Dermis blood vessel endothelial cell (primary cell): ENCODE measurements around the gene TMEM266. TPM values are rescaled to one million over a fixed set of nuclear protein-coding genes. Genes with fewer than 3 reads are reported as not detected.

Experiments
- DNase-seq: peaks from one replicate; pipeline ENCODE4 v3.0.0; 2010
- total RNA-seq: library from RNA; depleted of rRNA; stranded (reverse); fragments of >200 nt; gene quantifications from 2 replicates; pipeline ENCODE4 v1.2.3, GENCODE V29; 2014

Gene TMEM266
- total RNA-seq, 1 donor from 2014 or later = not detected

DNA sequence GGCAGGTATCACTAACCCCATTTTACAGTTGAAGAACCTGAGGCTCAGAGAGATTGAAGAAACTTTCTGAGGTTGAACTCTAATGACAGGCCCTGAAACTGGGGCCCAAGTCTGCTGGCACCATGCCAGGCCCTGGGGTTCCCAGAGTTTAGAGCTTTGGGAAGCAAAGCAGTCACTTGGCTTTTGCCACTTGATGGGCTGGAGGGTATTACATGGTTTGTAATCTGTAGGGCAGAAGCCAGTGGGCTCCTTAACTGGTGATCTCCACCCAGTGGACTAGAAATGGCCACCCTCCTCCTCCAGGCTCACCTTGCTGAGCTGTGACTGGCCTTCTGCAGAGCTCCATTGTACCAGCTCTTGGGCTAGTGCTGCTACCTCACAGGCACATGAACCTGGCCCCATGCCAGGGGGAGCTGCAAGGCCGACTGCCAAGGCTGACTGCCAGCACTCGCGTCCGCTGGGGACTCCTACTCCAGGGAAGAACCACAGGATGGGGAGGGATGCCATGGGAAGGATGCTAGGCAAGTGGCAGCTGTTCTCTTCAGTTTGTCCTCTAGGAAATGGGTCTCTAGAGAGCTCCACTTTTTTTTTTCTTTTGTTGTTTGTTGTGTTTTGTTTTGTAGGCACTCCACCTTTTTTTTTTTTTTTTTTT is 146.7 kb downstream of the TMEM266 start:
- DNase-seq = peak; percentile 90

DNA sequence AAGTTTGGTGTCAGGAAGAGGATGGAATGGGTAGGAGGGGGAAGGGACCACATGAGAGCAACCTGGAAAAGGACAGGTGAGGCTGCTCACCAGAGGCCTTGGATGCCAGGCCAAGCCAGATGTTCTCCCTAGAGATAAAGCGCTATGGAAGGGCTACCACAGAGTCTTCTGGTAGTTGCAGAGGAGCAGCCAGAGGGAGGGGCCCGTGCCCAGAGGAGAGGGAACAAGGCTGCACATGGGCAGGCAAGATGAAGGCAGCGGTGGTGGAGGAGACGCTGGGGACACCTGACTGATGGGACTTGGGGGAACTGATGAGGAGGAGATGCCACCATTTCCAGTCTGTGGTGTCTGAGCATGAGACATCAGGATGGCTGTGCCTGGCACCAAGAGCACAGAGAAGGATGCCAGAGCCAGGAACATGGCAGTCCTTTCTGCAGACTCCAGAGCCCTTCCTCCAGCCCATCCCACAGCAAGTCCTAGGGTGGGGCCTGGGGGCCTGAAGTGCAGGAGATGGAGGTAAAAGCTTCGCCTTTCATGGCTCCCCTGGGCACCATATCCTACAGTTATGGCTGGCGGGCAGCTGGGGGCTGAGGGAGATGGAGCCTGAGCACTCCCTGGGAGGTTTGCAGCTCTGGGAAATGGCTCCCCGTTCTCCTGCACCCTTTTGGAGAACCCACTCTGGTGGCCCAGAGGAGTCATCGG is 148.4 kb downstream of the TMEM266 start:
- no peak for DNase-seq

DNA sequence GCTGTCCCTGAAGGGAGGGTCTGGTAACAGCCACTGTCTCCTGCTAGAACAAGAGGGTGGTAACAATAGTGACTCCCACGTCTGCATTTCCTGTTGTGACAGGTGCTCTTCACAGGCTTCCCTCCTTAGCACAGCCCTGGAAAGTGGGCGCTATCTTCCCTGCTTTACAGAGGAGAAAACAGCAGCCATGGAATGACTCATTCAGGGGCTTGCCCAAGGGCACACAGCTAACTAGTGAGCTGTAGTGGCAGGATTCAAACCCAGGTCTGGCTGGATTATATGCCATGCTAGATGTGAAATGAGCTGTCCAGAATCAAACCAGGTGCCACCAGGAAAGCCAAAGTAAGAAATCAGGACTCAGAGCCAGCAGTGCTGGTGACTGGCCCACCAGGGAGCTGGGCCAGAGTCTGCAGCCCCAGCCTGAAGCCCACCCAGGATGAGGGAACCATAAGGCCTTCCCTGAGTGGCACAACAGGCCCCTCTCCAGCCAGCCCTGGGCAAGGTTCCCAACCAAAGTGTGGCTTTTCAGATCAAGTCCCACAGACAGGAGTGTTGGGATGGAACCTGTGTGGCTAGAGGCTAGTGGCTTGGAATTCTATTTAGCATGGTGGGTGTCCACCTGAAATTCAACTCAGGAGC is 149.1 kb downstream of the TMEM266 start:
- DNase-seq = peak; percentile 28

DNA sequence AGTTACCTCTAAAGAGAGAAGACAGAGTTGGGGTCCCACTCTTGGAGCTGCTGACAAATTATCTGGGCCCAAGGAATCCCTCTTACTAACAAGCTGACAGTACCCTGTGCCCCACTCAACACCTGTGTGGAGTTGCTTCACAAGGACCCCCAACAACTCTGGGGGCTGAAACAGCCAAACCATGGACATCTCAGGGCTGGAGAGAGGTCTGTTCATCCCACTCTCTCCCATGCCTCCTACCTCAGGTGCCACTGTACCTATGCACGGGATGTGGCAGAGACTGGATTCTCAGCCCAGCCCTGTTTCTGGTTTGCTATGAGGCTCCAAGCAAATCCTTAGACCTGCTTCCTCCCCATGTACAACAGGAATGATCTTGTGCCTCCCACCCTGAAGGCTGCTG is 149.7 kb downstream of the TMEM266 start:
- DNase-seq = no peak

DNA sequence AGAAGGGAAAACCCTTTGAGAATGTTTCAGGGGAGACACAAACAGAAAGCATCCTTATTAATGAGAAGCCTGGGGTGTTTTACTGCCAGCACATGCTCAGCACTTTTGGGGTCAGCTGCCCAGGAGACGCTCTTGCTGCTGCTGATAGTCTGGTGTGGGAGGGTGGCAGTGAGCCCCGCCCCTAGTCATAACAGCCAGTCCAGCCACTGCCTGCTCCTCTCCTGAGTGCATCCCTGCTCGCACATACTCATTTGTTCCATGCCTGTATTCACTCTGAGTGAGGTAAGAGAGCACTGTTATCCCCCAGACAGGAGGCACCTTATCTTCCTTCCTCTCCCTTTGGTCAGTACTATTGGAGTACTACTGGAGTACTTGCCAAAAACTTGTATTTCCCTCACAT is 150.2 kb downstream of the TMEM266 start:
- DNase-seq = no peak

DNA sequence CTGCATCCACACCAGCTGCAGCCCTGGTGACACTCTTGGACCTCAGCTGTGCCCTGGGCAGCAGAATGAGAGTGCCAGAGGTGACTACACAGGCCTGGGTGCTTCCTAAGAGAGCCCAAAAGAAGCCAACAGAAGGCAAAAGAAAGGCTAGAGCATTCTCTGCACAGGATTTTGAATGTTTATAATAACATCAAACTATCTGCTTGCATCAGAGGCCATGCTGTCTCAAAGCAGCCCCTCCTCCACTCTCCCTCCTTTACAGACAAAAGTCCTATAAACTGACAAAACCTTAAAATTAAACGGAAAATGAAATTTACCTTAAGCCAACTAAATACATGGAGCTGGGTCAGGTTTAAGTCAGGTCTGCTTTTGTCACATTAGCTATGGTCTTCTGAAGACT is 155.8 kb downstream of the TMEM266 start:
- DNase-seq = no peak

DNA sequence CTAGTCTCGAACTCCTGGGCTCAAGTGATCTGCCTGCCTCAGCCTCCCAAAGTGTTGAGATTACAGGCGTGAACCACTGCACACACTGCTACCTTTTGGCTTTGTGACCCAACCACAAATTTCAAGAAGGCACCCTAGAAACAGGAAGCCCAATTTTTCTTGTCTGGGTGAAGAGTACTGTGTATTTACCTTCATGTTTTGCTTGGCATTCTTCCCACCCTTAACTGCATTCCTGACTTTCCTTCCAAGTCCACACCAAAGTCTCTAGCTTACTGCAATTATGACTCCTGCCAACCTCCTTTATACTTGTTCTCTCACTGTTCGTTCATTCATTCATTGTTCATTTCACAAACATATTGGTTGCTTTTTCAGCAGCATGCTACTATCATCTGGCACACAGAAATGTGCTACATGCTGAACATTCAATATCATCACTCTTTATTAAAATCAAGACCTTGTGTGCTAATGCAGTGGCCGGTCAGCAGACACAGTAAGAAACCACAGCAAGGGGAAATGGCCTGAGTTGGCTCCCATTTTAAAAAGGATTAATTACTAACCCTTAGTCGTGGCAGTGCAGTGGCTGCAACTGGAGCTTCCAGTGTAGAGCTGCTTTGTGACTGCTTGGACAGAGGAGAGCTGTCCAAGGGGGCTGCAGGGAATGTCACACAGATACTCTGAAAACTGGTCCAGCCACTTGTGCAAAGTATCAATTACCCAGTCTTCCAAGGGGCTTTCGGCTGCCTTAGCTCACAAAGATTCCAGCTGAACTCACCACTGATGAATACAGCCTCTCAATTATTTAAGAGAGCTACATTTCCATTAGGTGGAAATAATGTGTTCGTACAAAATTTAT is 157.5 kb downstream of the TMEM266 start:
- DNase-seq = peak; percentile 46

DNA sequence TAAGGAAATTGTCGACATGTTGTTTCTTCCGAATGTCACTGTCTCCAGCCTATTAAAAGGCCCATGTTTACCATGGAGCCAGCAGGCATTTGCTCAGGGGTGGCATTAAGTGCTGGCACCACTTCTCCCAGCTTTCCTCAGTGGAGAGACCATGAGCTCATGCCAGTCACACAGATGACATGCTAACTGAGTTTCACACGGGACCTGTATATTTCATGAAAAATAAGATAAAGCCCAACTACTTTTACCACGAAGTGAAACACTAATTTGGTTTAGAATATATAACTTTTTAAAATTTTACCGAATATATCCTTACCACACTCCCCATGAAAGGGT is 158.1 kb downstream of the TMEM266 start:
- no peak for DNase-seq

DNA sequence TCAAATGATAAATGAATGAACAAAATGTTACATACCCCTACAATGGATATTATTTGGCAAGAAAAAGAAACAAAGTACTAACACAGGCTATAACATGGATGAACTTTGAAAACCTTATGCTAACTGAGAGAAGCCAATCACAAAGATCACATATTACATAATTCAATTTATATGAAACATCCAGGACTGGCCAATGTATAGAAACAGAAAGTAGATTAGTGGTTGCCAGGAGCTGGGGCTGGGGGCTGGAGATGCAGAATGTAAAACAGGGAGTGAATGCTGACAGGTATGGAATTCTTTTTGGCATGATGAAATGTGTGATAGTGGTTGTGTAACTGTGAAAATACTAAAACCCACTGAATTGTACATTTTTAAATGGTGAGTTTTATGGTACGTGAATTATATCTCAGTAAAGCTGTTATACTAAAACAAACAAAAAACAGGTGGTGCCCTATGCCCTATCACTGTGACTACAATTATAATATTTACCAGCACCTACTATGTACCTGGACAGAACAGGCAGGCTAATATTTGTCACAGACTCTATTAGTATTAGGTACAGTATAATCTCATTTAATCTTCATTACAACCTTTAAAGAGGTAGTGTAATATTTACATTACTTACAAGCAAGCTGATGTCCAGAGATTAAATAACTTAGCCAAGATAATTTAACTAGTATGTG is 161.4 kb downstream of the TMEM266 start:
- DNase-seq = no peak

DNA sequence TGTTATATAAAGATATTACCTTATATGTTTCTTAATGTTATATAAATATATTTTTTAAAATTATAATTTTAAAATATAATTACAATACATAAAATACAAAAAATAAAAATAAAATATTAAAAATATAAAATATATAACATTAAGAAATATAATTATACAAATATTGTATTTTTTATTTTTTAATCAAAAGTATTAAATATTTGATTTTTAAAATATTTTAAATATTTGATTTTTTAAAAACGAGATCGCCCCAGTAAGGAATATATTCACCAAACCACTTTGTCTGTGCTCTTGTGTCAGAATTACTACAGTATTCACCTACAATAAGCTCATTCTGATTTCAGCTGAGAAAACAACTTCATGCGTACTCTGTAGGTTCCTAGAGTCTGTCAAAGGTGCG is 162.4 kb downstream of the TMEM266 start:
- DNase-seq = no peak

DNA sequence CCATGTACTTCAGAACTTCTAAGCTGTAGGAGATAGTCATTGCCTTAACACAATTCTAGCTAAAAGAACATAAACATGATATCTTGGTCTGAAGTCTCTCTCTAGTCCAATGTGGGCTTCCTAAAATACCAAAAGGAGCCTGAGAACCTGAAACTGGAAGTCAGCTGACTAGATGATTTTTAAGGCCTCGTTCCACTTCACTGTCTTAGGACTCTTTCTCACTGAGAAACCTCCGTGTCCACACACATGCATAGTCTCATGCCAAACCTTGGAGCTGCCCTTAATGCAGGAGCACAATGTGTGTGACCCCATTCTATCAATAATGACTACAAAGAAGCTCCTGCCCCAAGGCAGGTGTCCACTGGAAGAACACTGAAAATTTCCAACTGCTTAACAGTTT is 163.7 kb downstream of the TMEM266 start:
- no peak for DNase-seq

DNA sequence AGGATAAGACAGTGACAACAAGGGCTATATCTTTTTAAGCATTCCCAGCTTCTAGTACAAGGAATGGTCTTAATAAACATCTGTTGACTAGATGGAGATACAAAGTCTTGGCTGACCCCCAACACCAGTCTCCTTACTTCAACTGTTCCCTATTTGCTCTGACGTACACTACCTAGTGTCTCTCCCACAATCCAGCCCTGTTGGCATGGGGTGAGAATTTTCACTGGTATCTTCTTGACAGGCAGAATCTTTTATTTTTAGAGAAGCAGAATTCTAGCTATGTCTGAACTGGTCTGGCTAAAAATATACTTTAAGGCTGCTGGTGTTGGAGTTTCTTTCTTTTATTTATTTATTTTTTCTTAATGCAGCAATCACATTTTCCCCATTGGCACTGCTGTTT is 169.5 kb downstream of the TMEM266 start:
- no peak for DNase-seq

DNA sequence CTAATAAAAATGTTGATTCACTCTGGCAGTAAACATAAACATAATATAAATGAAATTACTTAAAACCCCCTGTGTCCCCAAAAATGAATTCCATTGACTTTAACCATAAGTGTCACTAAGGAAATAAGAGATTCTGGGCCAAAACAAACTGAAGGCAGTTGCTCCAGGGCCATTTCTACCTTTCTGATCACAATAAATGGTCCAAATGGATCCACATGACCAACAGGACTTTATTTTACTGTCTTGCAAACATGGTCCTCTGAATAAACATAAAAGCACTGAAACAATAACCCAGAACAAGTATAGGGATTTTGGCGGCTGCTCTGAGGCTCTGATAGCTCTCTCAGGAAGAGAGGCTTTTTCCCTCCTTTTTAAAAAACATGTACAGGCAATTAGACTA is 174.1 kb downstream of the TMEM266 start:
- no peak for DNase-seq

DNA sequence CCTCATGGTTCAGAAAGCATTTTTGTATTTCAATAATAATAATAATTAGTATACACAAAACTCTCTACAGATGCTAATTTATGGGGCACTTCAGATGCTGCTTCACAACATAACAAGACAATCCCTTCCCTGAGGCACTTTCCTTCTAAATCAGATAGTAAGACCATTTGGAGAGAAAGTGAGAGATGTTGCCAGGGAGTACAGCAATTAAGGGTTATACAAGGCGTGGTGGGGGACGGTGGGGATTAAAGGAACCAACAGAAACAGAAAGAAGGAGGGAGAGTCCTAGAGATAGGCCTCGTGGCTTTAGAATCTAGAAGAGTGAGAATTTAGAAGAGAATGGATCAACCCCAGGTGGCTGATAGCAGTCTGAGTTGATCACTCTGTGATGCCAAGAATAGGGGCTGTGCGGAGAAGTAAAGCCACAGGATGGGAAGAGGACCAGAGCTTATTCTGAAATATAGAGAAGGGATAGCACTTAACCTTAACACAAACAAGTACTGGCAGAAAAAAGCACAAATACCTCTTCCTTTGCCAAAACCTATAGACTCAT is 174.6 kb downstream of the TMEM266 start:
- DNase-seq = no peak

DNA sequence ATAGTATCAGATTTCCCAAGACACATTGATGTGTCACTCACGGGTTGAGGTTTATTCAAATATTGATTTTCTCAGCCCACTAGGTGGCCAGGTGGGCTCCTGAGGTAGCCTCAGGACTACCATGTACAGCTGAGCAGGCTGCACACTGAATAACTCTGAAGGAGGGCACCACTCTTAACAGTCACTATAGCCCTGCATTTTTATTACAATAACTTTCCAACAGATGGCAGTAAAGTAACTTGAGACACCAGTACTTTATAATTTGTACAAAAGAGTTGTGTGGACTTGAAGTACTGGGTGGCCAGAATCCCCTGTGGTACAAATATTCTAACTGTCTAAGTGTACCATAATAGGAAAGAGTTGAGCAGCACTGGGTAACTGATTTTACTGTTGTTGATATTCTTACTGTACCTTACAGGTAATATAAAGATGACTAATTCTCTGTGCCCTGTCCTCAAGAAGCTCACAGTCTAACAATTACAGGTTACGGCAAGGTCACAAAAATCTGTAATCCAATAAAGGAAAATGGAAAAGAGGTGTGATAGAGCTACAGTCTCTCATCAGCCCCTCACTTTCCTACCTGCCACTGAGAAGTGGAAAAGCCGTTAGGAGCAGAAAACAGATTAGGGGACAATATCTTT is 175.5 kb downstream of the TMEM266 start:
- DNase-seq = peak; percentile 67

DNA sequence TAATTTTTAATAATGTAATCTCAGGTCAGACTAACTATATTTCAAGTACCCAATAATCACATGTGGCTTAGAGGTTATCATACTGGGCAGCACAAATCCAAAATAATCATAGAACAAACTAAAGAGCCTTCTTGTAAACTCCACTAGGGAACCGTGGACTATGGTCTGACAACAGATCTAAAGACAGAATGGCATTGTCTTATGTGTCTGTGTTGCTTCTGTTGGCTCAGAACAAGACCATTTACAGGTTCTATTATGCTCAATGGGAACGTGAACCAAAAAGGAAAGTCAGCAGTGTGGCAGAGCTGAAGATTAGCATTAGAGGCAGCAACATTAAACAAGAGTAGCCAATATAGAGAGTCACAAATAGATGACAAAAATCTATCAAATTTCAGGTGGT is 176.6 kb downstream of the TMEM266 start:
- no peak for DNase-seq

DNA sequence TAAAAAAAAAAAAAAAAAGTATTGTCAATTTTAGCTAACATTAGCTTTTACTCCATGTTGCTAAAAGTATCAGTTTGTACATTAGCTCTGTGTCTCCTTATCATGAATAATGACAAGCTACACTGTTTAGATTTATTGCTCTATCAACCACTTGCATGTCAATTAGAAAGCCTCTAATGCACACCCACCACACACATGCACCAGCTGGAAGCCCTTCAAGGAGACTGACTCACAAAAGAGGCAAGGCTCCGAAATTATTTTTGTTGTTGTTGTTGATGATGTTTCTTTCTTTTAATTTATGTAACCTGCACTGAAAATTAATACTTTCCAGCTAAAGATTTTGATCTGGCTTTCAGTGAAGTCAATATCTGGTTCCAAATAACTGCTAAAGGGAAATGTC is 180.0 kb downstream of the TMEM266 start:
- no peak for DNase-seq

DNA sequence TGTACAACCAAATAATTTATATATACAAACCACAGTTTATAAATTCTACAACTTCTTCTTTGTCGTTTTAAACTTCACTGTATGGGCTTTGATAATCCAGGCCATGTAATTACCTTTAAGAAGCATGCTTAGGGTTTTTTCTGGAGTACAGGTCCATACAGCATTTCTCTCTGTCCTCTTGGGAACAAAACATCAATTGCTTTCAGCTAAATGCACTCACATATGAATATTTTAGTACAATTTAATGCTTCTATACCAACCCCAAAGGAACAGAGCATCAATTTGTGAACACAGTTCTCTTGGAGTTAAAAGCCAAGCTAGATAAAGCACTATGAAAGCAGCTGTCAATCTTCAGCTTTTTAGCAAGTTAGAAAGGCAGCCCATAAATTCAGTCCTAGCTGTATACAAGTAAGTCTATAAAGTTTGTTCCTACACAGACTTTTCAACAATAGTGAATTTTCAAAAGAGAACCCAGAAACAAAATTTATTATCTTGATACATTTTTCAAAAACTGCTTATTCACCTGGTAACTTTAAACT is 185.4 kb downstream of the TMEM266 start:
- no peak for DNase-seq

DNA sequence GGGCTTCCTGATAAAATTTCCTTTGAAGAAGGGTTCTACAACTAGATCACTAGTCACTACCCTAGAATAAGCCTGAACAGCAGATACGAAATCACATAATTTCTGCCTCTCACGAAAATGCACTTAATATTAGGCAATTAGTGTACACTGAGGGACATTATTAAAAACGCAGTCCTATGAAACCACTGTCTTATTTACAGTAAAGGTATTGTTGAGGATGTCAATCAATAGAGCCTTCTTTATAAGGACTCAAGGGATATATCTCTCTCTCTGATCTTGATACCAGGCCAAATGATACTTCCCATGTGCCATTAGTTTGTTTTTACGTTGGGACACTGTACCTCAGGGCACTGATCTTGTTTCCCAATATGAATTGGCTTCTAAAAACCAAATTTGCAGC is 191.9 kb downstream of the TMEM266 start:
- DNase-seq = no peak

DNA sequence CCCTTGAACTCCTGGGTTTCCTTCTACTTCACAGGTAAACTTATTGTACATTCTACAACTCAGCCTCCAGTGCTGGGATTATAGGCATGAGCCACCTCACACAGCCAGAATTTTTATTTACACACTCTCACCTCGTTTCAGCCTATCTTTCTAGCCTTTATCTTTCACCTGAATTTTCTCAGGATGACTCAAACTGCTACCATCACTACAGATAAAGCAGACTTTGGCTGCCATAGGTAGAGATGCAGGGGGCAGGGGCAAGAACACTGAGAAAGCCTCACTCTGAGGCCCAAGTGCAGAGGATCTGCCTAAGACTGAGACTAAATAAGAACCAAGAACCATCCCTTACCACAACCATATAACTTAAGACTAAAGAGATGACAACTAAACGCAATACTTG is 192.5 kb downstream of the TMEM266 start:
- no peak for DNase-seq

DNA sequence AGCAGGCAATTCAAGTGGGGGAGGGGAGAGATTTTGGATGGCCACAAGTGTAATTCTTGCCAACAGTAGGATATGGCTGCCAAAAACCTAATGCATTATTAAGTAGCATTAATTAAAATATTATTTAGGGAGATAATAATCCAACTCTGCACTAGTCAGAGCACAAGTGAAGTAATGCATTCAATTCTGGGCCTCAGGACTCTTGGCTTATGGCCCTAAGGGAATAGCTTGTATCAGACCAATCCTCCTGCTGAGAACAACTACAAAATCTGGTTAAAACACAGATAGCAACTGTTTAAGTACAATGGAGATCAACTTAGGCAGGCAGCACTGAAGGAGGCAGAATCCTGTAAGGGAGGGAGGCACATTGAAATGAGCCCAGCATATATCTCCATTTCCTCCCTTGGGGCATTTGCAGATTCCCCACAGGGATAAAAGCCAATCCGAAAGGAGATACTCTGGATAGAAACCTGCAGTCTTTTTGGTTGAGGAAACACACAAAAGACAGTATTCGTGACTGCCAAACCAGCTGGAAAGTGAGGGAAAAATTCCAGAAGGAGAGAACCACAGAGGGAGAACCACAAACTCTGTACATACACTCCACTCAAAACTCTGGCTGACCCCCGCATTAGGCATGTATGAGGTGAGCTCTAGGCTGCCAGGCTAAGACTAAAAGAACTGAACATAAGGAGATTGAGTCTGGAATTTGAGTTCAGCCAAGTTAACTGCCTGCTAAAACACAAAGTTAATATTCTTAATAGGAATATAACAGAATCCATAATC is 194.1 kb downstream of the TMEM266 start:
- no peak for DNase-seq
